Head of caudate nucleus (tissue), 42 donors: ENCODE results near the gene TRAPPC11.

ENCODE experiments used
- DNase-seq, 42 donors: peaks; one replicate each; pipeline versions ENCODE4 v3.0.0 to v3.0.0-alpha.2; 2020 to 2021; ENCODE audit warnings: mixed read lengths in 7 of 42
- intact Hi-C: fragments of 100-400 bp; cut with DNase I; formaldehyde crosslinking; loops from one replicate; pipeline ENCODE4 v1.15.0; 2022

The TRAPPC11 gene

DNA sequence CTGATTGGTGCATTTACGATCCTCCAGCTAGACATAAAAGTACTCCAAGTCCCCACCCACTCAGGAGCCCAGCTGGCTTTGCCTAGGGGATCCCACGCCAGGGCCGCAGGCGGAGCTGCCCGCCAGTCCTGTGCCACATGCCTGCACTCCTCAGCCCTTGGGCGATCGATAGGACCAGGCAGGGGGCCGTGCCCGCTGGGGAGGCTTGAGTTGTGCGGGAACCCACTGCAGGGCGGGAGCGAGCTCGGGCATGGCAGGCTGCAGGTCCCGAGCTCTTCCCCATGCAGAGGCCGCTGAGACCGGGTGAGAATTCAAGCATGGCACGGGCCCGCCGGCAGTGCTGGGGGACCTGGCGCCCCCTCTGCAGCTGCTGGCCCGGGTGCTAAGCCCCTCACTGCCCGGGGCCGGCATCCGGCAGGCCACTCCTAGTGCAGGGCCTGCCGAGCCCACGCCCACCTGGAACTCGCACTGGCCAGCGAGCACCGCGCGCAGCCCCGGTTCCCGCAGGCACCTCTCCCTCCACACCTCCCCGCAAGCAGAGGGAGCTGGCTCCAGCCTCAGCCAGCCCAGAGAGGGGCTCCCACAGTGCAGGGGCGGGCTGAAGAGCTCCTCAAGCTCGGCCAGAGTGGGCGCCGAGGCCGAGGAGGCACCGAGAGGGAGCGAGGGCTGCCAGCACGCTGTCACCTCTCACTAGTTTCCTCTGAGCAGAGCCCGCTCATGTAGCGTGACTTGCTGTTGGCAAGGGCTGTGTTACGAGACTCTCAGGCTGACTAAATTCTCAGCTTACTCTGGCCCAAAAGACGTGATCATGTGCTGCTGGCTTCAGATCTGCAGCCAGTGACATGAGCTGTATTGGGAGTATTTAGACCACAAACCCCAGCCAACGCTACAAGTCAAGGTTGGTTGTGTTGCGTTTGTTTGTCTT lies 87.5 kb downstream of the TRAPPC11 start:
- intact Hi-C loops = no loop called here
- peak in 1 of 42 donors; percentile 12 for DNase-seq

DNA sequence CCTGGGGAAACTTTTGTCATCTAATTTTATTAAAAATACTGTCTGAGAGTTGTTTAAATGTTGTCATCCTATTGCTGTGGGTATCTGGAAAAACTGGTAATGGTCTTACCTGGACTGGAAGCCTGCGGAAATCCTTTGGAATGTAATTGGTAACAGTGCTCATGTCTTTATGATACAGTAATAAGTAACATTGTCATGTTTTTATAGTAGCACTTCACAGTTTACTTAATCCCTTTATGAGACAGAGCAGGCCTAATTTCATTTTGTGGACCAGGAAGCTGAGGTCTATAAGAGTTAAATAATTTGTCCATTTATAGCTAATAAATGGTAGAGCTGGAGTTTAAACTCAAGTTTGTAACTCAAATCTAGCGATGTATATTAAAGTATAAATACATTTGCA lies 88.3 kb downstream of the TRAPPC11 start:
- DNase-seq = no peak
- intact Hi-C loops = no loop called here

DNA sequence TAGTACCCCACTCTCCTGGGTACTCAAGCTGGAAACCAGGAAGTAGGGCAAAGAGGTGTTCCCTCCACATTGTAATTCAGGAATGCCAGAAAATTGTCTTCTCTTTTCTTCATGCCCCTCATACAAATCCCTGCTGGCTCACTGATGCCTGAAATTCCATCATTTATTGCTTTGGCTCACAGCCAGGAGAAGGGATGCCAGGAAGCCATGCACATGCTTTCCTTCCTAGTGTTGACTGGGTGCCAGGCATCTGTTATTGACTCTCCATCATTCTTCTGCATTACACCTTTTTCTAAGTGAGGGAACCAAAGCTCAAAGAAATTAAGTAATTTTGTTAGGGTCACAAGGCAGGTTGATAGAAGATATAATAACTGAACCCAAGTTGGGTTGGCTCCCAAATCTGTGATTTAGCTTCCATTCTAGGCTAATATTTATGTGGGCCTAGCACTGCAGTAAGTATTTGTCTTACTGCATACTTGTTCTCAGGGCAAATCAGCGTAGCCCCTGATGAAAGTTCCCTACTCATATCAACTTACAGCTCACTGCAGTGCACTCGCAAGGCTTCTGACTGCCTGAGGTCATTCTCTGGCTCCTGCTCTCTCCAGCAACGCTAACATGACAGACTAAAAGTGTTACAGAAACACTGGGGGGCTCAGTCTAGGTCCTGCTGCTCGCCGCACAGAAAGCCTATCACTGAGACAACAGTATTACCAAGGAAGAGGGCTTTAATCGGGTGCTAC lies 89.0 kb downstream of the TRAPPC11 start:
- intact Hi-C loops = no loop called here
- DNase-seq = no peak

DNA sequence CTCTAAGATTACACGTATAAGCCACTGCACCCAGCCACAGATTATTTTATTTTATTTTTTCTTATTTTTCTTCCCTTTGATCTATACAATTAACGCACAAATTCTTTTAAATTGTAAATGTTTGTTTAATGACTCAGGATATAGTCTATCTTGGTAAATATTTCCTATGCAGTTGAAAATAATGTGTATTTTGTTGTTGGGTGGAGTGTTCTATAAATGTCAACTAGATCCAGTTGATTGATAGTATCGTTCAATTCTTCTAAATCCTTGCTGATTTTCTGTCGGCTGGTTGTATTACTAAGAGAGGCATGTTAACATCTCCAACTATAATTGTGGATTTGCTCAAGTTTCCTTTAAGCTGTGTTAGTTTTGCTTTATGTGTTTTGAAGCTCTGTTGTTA lies 92.0 kb downstream of the TRAPPC11 start:
- intact Hi-C loops = no loop called here
- no peak for DNase-seq

GRCh38 chr4:183755596-183755995 lies 96.5 kb downstream of the TRAPPC11 start:
- DNase-seq = no peak
- intact Hi-C loops = no loop called here

- intact Hi-C loops = no loop called here
- no peak for DNase-seq
Observed at GRCh38 chr4:183757060-183757459, 98.0 kb downstream of the TRAPPC11 start.

GRCh38 chr4:183758061-183758757 lies 99.1 kb downstream of the TRAPPC11 start:
- no peak for DNase-seq
- intact Hi-C loops = no loop called here

DNA sequence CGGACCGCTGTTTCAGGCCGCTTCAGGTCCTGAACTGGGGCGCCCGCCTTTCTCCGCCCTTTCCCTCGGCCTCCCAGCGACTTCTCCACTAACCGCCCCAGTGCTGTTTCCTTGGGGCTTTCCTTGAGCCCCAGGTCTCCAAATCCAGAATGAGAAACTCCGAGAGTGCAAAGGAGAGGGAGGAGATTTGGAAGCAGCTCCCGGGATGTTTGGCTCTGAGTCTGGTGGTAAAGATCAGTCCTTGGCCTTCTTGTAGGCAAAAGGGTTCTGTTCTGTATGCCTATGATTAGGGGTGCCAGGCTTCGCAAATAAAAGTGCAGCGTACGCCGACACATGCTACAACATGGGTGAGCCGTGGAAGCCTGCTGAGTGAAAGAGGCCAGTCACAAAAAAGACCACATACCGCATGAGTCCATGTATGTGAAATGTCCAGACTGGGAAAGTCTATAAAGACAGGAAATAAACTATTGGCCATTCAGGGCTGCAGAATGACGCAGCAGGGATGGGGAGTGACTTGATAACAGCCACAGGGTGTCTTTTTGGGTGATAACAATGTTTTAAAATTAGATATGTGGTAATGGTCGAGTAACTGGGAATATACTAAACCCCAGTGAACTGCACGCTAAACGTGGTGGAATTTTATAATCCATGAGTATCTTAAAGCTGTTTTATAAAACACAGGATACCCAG lies 99.8 kb downstream of the TRAPPC11 start:
- DNase-seq = no peak
- intact Hi-C loops = no loop called here

DNA sequence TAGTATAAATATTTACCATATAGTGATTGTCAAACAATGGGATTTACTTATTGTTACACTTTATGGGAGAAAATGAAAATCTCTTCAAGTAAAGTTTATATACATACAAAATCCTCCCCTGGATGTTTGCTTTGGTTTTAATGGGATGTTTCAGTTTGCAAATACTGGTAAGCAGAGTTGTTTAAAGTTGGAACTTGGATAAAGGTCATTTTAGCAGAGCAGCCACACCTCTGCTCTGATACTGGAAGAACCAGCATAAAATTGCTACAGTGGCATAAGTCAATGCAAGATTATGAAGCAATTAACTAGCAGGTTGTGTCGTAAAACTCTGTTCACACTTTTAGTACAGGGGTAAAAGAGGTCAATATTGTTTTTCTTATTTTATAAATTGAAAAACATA lies 101.2 kb downstream of the TRAPPC11 start:
- DNase-seq = no peak
- intact Hi-C loops = no loop called here
